Gastroesophageal sphincter (tissue), 3 donors: ENCODE data around the gene PCDH15.

Source experiments
- EP300 ChIP-seq: sonication (generic); formaldehyde crosslinking; IDR thresholded peaks from one replicate; pipeline ENCODE4 v1.6.1; 2017; ENCODE audit warnings: antibody characterized with exemption, mild to moderate bottlenecking
- POLR2A ChIP-seq, 2 donors: fragments of 450-650 bp; IDR thresholded peaks; one replicate each; pipeline ENCODE4 v1.6.1; 2017; ENCODE audit warnings: antibody characterized with exemption in 2 of 2, mild to moderate bottlenecking in 2 of 2, moderate library complexity in 1 of 2
- POLR2AphosphoS5 ChIP-seq: sonication (generic); formaldehyde crosslinking; IDR thresholded peaks from one replicate; pipeline ENCODE4 v1.6.1; 2017; ENCODE audit warnings: antibody characterized with exemption
- TF ChIP-seq, protein P1 (sequence below), 4 experiments: fragments of 200-600 bp in 2 of 4; fragments of 450-650 bp in 2 of 4; sonication (generic) in 1 of 4; IDR thresholded peaks; one replicate each; pipeline ENCODE4 v1.5.1; 2017 to 2019; ENCODE audit warnings: antibody characterized with exemption in 4 of 4, mild to moderate bottlenecking in 2 of 4, moderate library complexity in 2 of 4

DNA sequence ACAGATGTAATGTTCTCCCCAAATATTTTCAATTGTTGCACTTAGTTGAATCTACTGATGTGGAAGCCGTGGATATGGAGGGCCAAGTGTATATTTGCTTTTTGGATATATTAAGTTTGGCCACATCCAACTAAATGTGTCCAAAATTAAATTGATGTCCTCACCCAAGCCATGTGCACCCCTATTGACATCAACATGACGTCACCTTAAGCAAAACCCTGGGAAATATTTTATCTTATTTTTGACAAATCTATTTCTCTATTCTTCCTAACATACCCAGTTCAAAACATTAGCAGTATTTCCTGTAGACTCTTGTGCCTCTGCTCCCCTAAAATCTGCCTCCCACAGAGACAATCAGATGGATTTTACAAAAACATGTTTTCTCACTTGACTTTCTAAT is 652.5 kb downstream of the PCDH15 start:
- TF ChIP-seq POLR2A (IDR thresholded peaks at IDR 0.05) (no peak), EP300 (no peak), POLR2AphosphoS5 (no peak)
- TF ChIP-seq, protein P1, sequence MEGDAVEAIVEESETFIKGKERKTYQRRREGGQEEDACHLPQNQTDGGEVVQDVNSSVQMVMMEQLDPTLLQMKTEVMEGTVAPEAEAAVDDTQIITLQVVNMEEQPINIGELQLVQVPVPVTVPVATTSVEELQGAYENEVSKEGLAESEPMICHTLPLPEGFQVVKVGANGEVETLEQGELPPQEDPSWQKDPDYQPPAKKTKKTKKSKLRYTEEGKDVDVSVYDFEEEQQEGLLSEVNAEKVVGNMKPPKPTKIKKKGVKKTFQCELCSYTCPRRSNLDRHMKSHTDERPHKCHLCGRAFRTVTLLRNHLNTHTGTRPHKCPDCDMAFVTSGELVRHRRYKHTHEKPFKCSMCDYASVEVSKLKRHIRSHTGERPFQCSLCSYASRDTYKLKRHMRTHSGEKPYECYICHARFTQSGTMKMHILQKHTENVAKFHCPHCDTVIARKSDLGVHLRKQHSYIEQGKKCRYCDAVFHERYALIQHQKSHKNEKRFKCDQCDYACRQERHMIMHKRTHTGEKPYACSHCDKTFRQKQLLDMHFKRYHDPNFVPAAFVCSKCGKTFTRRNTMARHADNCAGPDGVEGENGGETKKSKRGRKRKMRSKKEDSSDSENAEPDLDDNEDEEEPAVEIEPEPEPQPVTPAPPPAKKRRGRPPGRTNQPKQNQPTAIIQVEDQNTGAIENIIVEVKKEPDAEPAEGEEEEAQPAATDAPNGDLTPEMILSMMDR (IDR thresholded peaks at IDR 0.05), result no peak
